Mucosa of gallbladder (tissue), 1 donor: ENCODE measurements around the gene RAPGEF1. TPM values are rescaled to one million over a fixed set of nuclear protein-coding genes. Genes with fewer than 3 reads are reported as not detected.
"Not testable (repeated sequence)": the region's sequence is repeated elsewhere in the genome, so short reads cannot be mapped to it uniquely, and the experiment has no call there.

ENCODE experiments used
- DNase-seq: peaks from one replicate; pipeline ENCODE4 v3.0.0-alpha.2; 2020; ENCODE audit warnings: low spot score
- total RNA-seq: library from RNA; stranded (reverse); gene quantifications from one replicate; pipeline ENCODE4 v1.2.1, GENCODE V29; 2021
- donor health status: DM: no; HTN: no; CAD: no.

Gene RAPGEF1
- total RNA-seq, result 75.9 TPM

GRCh38 chr9:131739959-131740648 is at the start of gene RAPGEF1:
Gene RAPGEF1, minus strand, starts transcription at chr9:131740076. Its CDS starts 246 bp downstream, at chr9:131739830.
- peak; percentile 62 for DNase-seq

GRCh38 chr9:131788851-131789250 is 49.0 kb upstream of the RAPGEF1 start:
- DNase-seq, result no peak

GRCh38 chr9:131787838-131788237 is 48.0 kb upstream of the RAPGEF1 start:
- no peak for DNase-seq

GRCh38 chr9:131784748-131785501 is 45.0 kb upstream of the RAPGEF1 start:
- DNase-seq, result no peak

GRCh38 chr9:131781069-131781468 is 41.2 kb upstream of the RAPGEF1 start:
- DNase-seq, result no peak

GRCh38 chr9:131776473-131776872 is 36.6 kb upstream of the RAPGEF1 start:
- DNase-seq, result peak; percentile 15

- DNase-seq, result no peak
Measured at GRCh38 chr9:131776036-131776435, 36.2 kb upstream of the RAPGEF1 start.

- no peak for DNase-seq
Measured at GRCh38 chr9:131774636-131775035, 34.8 kb upstream of the RAPGEF1 start.

- peak; percentile 75 for DNase-seq
Measured at GRCh38 chr9:131773911-131774379, 34.1 kb upstream of the RAPGEF1 start.

GRCh38 chr9:131772940-131773339 is 33.1 kb upstream of the RAPGEF1 start:
- DNase-seq, result no peak

GRCh38 chr9:131771646-131772045 is 31.8 kb upstream of the RAPGEF1 start:
- no peak for DNase-seq

GRCh38 chr9:131769361-131769760 is 29.5 kb upstream of the RAPGEF1 start:
- DNase-seq, result no peak

- DNase-seq, result no peak
Measured at GRCh38 chr9:131764568-131764967, 24.7 kb upstream of the RAPGEF1 start.

GRCh38 chr9:131762356-131762932 is 22.6 kb upstream of the RAPGEF1 start:
- DNase-seq, result peak; percentile 58

GRCh38 chr9:131759017-131759647 is 19.3 kb upstream of the RAPGEF1 start:
- no peak for DNase-seq

GRCh38 chr9:131757549-131757948 is 17.7 kb upstream of the RAPGEF1 start:
- no peak for DNase-seq

GRCh38 chr9:131755541-131756198 is 15.8 kb upstream of the RAPGEF1 start:
- DNase-seq, result peak; percentile 89

- no peak for DNase-seq
Measured at GRCh38 chr9:131754846-131755245, 15.0 kb upstream of the RAPGEF1 start.

- DNase-seq, result not testable (repeated sequence)
Measured at GRCh38 chr9:131753751-131754150, 13.9 kb upstream of the RAPGEF1 start.

- DNase-seq, result no peak
Measured at GRCh38 chr9:131752231-131752884, 12.5 kb upstream of the RAPGEF1 start.

GRCh38 chr9:131748411-131748955 is 8.6 kb upstream of the RAPGEF1 start:
- DNase-seq, result no peak
